Stimulated activated naive CD4-positive, alpha-beta T cell (primary cell): ENCODE data around the gene RECK.

ENCODE experiments used
- DNase-seq, 6 experiments: peaks; one replicate each; lab custom pipeline; 2025; lab: John Stamatoyannopoulos, UW

RECK gene

DNA sequence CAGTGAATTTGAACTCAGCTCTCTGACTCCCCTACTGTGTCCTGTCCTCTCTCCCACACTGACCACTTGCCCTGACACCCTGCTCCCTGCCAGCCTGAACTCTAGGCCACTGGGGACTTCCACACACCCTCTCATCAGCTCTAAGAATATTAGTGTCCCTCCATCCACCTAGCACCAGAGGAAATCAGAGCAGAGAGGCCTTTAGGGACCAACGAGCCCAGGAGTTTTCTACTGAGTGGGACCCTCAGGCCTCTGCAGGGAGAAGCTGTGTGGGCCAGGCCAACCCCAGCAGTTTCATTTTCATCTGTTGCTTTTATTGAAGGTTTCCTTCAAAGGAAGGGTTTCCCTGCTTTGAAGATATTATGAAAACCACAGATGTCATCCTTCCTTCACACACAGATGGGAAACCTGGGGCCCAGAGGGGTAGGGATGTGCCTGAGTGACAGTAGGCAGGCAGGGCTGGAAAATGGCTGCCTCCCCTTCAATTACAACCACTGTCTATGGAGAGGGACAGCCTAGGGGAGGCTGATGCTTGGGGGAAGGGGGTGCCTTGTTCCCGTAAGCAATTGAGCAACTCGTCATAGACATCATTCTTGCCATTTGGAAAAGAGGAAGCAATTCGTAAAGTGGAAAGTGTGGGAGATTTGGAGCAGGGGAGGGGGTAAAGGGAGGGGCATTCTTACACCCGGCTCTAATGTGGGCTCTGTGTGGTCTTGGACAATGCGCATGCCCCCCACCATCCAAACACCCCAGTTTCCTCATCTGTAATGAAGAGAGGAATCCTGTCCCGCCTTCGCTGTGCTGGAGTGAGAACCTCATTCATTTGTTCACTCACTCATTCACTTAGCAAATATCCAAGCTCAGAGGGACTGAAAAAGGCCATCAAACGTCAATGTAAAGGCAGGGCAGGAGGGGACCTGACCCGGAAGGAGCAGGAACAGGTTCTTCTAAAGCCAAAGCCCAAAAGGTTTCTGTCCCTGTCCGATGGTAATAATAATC is 103.7 kb downstream of the RECK start:
- DNase-seq: peak in 5 of 6 experiments; percentile 17 to 53 (median 41)

DNA sequence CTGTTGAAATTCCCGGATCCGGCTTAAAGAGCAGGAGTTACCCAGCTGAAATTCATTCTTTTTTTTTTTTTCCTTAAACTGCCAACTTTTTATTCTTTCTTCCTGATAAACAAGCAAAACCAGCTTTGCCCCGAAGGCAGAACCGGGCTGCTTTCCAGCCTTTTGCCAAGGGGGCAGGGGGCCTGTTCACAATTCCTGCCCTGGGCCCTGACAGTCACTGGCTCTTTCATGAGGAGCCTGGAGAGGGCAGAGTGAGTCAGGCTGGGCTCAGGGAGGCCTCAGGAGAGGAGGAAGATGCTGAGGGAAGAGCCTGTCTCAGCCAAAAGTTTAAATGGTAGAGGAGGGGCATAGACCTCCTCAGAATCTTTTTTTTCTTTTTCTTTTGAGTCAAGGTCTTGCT is 104.6 kb downstream of the RECK start:
- DNase-seq: no peak

DNA sequence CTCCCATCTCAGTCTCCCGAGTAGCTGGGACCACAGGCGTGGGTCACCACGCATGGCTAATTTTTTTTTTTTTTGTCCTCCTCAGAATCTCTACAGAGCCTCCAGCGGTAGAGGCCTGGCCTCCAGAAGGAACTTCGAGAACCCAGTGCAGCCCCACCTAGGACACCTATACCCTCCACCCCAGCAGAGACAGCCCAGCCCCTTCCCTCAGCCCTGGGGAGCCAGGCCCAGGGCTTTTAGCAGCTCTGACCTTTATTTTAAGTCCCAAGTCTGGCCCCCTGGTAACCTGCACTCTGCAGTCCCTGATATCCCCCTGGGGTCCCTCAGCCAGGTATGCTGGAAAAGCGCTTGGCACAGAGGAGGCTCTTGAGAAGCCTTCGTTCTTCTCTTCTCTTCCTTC is 105.0 kb downstream of the RECK start:
- no peak for DNase-seq

DNA sequence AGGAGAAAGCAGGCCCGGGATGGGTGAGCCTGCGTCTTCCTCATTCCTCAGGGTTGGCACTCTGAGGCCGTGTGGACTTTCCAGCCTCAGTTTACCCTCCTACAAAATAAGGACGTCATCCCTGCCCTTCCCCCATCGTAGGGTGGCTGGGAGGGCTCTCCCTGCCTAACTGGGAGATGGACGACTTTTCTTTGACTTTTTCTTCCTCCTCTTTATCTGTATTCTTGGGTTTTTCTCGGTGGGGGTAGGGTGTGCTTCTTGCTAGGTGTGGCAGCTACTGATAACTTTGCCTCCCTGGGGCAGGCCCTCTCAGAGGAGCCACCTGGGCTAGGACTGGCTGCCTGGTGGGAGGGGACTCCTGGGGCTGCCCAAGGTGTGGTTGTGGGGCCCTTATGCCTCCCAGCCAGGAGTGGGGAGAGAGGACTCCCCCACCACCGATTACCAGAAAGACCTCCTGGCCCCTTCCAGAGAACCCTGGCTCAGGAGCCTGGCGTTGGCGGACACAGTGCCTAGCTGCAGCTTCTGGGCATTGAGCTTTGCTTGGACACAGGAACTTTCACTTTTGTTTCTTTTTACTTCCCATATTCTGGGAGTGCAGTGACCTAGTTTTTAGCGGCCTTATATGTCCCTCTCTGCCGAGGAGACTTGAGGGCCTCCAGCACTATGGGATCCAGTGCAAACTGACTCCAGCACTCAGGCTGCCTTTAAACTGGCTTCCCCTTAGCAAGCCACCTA is 106.0 kb downstream of the RECK start:
- DNase-seq: no peak

DNA sequence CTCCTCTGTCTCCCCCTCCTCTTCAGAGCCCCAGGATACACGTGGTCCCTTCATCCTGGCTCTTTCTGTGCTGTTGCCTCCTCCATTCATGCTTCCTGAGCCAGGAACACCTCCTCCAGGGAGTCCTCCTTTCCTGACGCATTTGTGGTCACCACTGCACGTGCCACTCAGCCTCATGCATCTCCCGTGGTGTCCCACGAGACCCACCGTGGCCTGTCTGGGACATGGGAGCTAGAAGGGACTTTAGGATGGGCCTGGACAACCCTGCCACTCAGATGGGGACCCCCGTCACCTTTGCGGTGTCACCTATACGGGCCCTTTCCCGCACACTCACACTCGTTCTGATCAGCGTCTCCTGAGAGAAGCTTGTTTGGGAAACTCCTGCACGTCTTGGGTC is 106.5 kb downstream of the RECK start:
- no peak for DNase-seq

DNA sequence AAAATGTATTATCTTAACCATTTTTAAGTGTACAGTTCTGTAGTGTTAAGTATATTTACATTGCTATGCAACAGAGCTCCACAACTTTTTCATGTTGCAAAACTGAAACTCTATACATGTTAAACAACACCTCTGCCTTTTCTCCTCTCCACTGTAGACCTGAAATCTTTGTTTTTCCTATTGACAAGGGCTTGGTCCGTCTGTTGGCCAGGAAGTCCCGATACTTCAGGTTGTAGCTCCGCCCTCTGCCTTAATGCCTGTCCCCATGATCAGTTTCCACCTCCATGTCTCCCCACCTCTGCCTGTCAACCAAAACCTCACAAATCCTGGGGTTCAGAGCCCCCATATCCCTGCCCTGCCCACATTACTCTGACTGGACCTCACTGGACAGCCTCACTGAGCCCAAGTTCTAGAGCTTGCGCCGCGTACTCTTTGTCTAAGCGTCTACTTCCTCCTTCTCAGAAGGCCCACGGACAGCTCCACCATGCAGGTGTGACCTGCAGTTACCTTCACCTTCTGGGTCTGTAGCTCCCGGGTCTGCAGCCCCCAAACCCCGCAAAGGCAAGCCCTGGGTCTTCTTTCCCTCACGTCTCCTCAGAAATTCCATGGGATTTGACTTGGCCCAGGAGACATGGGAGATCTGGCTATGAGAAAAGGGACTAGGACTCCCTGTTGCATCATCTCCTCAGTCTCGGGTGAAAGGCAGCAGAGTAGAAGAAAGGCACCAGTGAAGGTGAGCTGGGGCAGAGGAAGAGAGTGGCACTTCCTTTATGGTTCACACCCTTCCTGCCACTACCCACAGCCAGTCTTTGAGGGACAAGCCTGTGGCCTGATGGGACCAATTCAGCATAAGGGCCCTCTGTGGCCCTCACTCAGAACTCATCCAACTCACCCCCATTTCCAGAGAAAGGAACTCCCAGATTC is 107.9 kb downstream of the RECK start:
- peak in 2 of 6 experiments; percentile 9 to 20 for DNase-seq

DNA sequence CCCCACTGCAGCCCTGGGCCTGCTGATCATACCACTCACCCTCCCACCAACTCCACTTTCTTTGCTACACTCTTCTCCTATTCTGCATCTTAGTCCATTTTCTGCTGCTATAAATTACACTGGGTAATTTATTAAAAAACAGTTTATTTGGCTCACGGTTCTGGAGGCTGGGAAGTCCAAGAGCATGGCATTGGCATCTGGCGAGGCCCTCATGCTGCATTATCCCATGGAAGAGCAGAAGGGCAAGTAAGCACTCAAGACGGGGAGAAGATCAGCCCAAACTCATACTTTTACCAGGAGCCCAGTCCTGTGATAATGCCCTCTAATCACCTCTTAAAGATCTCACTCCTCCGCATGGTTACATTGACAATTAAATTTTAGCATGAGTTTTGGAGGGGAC is 109.3 kb downstream of the RECK start:
- no peak for DNase-seq

DNA sequence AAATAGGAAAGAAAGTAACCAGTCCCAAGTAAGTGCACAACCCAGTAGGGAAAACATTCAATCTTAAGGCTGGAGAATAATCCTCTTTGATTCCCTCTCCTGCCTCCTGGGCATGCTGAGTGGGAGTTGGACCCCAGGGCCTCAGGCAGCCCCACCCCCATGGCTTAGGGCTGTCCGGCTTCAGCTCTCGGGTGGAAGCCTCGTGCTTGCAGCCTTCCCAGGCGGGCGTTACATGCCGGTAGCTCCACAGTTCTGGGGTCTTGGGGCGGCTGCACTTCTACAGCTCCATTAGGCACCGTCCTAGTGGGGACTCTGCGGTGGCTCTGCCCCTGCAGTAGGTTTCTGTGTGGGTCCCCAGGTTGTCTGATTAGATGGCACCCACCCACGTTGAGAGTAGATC is 109.9 kb downstream of the RECK start:
- DNase-seq: no peak

DNA sequence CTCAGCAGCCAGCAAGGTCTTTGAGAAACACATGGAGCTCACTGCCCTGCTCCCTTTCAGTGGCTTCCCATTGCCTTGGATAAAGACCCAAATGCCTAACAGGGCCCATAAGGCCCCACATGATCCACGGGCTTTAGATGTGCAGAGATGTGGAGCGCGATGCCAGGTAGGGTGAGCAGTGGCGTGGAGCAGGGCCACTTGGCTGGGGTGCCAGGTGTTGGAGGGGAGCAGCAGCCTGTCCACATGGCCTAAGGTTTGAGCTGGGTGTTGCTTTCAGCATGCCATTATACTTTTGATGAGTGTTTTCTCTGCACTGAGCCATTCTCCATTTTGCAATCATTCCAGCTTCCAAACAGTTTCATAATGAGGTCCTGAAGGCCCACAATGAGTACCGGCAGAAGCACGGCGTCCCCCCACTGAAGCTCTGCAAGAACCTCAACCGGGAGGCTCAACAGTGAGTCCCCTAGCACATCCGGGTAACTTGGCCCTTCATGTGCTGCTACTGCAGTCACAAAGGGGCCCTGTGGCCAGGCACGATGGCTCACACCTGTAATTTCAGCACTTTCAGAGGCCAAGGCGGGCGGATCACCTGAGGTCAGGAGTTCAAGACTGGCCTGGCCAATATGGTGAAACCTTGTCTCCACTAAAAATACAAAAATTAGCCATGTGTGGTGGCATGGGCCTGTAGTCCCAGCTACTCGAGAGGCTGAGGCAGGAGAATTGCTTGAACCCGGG is 110.9 kb downstream of the RECK start:
- no peak for DNase-seq

DNA sequence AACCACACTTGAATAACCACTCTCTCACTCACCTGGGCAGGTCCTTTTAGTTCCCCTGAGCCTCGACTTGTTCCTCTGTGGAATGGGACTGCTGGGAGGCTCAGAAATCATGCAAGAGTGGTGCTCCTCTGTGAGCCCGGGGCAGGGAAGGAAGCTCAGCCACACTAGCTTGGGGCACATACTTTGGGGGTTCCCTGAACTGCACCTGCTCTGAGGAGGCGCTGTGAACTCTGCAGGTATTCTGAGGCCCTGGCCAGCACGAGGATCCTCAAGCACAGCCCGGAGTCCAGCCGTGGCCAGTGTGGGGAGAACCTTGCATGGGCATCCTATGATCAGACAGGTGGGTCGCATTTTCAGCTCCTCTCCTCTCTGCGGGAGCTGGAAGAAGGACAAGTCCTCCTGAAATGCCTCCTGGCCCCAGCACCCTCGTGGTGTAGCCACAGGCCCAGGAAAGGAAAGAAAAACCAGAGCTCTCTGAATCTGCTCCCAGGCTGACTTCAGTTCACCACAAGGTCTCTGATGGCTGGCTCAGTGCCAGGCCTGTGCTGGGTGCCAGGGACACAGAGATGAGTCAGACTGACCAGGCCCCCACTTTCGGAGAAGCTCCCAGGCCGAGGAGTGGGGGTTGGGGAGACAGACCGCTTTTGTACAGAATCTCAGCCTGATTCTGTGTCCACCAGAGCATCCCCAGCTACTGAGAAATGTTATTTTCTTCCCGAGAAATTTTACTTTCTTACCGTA is 111.8 kb downstream of the RECK start:
- DNase-seq: peak in 2 of 6 experiments; percentile 4 to 21

DNA sequence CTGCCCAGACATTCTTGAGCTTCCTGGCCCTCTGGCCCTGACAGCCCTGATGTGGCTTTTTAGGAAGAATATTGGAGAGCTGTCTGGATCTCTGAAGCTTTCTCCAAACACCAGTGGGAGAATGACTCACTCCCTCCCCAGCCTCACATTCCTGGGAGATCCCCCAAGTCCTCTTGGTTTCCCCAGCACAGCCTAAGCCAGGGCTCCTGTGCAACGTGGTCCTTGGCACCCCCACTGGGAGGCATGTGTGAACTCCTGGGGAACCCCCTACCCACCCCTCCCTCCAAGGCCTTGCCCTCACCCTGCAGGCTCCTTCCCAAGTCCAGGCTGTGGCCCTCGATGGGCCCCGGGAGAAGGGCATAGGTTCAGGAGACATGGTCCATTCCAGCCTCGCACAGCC is 112.5 kb downstream of the RECK start:
- DNase-seq: no peak

DNA sequence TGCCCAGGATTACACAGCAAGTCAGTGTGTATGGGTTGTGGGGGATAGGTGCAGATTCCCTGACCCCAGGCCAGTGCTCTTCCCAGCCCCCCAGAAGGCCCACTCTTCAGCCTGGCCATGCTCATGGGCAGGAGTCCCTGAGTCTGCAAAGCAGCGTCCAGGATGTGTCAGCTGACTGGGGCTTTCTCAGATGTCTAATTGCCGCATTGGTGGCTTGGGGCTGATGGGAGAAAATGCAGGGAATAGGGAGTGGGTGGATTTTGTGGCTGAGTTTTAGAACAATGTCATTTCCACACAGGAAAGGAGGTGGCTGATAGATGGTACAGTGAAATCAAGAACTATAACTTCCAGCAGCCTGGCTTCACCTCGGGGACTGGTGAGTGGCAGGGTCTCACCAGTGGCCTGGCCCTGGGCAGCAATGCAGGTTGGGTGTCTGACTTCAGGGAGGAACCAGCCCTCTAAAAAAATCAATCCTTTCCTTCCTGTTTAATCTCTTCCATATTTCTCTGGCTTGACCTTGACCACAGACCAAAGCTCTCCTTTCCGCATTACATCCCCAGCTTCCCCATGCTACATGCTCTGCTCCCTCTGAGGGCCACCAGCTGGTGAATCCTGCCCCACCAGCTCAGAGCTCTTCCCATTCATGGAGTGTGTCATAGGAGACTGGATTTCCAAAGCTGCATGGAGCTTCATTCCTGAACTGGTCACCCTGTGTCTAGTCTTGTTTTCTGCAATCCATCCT is 114.0 kb downstream of the RECK start:
- DNase-seq: no peak

DNA sequence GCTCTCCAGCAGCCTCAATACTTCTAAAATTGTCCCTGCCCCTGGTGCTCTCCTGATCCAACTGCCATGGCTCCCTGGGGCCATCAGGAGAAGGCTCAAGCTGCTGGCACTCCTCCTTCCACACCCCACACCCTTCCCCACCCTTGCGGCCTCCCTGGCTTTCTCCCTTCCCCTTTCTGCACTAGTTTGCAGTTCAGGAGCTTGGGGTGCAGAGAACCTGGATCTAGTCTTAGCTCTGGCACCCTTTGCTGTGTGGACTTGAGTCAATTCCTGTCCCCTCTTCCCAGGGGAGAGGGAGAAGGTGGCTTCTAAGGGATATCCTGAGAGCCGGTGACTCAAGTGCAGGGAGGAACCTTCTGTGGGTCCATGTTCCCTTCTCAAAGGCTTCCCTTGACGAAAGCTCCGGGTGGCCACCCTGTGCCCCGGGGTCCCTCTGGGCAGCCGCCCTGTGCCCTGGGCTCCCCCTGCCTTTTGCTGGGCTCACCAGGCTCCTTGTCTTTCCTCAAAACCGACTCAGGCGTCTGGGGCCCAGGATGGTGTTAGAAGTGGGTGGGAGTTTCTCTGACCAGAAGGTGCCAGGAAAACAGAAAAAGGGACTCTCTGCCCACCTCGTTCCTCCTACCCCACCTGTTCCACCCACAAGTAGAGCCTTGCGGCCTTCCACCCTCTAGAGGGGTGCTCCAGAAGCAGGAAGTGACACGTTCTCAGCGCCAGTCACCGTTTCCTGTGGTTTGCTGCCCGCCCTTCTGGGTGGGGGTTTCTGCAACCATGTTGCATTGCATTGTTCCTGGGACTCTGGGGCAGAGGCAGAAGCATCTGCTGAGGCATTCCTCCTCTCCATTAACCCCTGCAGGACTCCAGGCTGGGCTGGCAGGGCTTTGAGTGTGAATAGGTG is 114.8 kb downstream of the RECK start:
- peak; percentile 71 to 88 (median 80) for DNase-seq

DNA sequence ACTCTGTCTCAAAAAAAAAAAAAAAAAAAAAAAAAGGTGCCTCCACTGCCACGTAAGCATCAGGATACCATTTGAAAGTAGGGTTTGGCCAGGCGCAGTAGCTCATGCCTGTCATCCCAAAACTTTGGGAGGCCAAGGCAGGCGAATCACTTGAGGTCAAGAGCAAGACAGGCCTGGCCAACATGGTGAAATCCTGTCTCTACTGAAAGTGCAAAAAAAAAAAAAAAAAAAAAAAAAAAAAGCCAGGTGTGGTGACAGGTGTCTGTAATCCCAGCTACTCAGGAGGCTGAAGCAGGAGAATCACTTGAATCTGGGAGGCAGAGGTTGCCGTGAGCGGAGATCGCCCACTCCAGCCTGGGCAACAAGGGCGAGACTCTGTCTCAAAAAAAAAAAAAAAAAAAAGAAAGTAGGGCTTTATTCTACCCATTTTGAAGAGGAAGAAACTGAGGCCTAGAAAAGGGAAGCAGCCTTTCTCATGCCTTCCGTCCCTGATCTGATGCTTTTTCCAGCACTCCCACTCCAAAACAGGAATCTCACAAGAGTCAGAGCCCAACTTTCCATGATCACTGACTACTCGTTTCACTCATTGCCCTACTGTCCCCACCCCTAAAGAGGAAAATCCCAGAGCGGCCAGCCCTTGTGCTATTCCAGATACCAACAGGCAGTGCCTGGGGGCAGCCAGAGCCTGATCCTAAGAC is 116.2 kb downstream of the RECK start:
- no peak for DNase-seq

DNA sequence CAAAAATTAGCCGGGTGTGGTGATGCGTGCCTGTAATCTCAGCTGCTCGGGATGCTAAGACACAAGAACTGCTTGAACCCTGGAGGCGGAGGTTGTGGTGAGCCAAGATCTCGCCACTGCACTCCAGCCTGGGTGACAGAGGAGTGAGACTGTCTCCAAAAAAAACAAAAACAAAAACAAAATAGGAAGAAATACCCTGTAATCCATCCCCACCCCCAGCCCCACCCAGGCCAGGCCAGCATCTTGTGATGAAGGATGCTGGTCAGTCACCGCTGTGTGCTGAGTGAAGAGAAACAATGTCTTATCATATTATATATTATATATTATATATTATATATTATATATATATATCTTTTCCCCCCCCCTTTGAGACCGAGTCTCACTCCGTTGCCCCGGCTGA is 117.0 kb downstream of the RECK start:
- DNase-seq: no peak

DNA sequence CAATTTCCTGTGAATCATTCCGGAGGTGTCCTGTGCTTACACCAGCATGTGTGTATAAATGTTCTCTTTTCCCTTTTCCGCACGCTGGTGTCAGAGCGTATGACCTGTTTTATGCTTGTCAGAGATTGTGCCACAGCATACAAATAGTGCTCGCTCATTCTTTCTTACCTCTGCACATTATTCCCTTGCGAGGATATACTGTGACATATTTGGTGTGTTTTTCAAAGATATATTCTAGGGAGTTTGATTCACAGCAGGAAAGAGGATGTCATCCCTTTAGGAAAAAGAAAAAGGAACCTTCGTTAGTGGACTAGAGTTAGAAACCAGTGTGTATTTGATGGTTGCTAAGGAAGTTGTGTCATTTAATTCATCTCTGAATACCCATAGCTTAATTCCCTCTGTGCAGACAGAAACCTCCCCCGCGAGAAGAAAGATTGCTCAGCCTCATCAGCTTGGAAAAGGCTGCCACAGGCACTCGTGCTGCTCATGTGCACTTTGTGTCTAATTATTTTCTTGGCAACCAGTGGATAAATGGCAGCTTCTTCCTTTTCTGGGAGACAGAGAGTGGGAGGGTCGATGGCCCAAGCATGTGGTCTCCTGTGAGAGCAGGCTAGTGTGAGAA is 117.7 kb downstream of the RECK start:
- no peak for DNase-seq

DNA sequence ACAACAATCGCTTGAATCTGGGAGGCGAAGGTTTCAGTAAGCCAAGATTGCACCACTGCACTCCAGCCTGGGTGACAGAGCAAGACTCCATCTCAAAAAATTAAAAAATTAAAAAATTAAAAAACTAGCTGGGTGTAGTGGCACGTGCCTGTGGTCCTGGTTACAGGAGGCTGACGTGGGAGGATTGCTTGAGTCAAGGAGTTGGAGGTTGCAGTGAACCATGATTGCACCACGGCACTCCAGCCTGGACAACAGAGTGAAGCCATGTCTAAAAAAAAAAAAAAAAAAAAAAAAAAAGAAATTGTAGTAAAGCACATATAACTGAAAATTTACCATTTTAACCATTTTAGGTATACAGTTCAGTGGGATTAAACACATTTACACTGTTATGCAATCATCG is 119.4 kb downstream of the RECK start:
- DNase-seq: no peak

DNA sequence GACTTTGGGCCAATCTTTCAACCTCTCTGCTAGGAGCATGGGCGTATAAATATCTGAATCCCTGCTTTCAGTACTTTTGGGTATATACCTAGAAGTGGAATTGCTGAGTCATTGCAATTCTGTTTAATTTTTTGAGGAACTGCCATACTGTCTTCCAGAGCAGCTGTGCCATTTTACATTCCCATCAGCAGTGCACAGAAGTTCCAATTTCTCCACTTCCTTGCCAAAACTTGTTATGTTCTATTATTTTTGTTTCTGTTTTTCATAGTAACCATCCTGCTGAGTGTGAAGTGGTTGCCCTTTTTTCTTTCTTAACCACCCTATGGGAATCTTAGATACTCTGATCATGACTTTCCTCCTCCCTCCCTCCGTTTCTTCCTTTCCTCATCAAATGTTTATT is 121.4 kb downstream of the RECK start:
- DNase-seq: no peak
